ENCODE measurements around the gene POMGNT2. TPM values are rescaled to one million over a fixed set of nuclear protein-coding genes. Genes with fewer than 3 reads are reported as not detected.

Gene POMGNT2
- total RNA-seq, 2 donors from 2014 or later = 28.0 to 33.1 TPM

DNA sequence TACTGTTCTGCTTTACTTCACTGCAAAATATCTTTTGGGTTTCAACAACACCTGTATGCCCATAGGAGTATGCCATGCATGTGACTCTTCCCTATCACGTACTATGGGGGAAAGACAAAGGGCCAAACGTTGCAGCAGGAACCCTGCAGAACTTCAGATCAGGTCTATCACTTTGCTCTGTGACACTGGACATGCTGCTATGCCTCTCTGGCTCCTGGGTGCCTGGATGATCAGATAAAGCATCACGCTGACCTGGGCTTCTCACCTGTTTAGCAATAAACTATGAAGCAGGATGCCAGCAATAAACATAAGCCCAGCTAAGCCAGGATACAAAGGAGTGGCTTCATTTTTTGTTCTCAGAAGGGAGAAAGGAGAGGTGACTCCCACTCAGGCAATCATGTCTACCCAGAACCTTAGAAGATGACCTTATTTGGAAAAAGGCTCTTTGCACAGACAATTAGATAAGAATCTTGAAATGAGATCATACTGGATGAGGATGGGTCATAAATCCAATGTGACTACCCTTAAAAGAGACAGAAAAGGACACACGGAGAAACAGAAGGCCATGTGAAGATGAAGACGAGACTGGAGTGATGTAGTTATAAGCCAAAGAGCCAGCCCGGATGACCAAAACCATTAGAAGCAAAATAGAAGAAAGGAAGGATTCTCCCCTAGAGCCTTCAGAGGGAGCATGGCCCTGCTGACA is 19.3 kb downstream of the POMGNT2 start:
- Histone ChIP-seq H3K27me3 (no peaks in the 10 kb centered on the region), H3K36me3 (no peaks in the 10 kb centered on the region), H3K4me1 (no peaks in the 10 kb centered on the region), H3K9me3 (no peaks in the 10 kb centered on the region), H3K27ac (no peak overlapping the region), H3K4me3 (no peak overlapping the region)
- DNase-seq (ENCODE audit: low spot score) = no peak
- TF ChIP-seq, protein P1, sequence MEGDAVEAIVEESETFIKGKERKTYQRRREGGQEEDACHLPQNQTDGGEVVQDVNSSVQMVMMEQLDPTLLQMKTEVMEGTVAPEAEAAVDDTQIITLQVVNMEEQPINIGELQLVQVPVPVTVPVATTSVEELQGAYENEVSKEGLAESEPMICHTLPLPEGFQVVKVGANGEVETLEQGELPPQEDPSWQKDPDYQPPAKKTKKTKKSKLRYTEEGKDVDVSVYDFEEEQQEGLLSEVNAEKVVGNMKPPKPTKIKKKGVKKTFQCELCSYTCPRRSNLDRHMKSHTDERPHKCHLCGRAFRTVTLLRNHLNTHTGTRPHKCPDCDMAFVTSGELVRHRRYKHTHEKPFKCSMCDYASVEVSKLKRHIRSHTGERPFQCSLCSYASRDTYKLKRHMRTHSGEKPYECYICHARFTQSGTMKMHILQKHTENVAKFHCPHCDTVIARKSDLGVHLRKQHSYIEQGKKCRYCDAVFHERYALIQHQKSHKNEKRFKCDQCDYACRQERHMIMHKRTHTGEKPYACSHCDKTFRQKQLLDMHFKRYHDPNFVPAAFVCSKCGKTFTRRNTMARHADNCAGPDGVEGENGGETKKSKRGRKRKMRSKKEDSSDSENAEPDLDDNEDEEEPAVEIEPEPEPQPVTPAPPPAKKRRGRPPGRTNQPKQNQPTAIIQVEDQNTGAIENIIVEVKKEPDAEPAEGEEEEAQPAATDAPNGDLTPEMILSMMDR (IDR thresholded peaks at IDR 0.05) = no peak

DNA sequence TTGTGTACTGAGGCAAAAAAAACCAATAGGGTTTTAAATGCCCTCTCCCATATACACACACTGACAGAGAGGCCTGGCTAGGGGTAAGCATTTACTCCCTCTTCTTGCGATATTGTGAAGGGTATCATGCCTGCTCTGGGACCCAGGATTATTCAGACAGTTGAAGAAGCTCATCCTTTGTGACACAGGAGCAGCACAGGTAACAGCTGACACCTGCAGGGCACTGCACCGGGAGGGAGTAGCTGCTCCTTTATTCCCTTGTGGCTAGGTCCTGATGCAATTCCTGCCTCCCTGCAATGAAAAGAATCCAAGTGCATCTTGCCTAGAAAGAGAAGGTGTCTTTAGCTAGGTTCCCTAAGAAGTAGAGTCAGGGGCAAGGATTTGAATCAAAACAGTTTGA is 23.4 kb downstream of the POMGNT2 start:
- H3K27ac ChIP-seq = no peak overlapping the region
- no peak for DNase-seq (ENCODE audit: low spot score)
- H3K4me3 ChIP-seq = no peak overlapping the region
- H3K36me3 ChIP-seq = peaks cover 20% of the 10 kb centered on the region
- TF ChIP-seq, protein P1 (IDR thresholded peaks at IDR 0.05) = no peak
- no peaks in the 10 kb centered on the region for H3K27me3 ChIP-seq
- no peaks in the 10 kb centered on the region for H3K9me3 ChIP-seq
- H3K4me1 ChIP-seq = no peaks in the 10 kb centered on the region

DNA sequence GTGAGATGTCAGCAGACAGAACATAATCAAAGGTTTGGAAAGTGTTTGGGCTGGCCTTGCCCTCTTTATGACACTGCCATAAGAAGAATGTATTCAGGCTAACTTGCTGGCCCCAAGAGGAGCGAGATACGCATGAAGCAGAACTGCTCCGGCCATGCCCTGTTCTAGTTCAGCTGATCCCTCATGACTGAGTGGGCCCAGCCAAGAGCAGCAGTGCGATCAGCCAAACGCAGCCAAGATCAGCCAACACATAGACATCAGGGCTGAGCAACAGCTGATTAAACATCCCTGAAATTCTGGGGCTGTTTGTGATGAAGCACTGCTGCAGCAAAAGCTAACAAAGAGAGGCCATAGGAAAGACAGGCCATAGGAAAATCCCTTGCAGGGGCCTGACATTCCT is 24.1 kb downstream of the POMGNT2 start:
- H3K27me3 ChIP-seq = no peaks in the 10 kb centered on the region
- no peaks in the 10 kb centered on the region for H3K4me1 ChIP-seq
- H3K27ac ChIP-seq = no peak overlapping the region
- H3K9me3 ChIP-seq = no peaks in the 10 kb centered on the region
- TF ChIP-seq, protein P1 (IDR thresholded peaks at IDR 0.05) = no peak
- no peak overlapping the region for H3K4me3 ChIP-seq
- peak; percentile 58 for DNase-seq (ENCODE audit: low spot score)
- H3K36me3 ChIP-seq = peaks cover 20% of the 10 kb centered on the region

DNA sequence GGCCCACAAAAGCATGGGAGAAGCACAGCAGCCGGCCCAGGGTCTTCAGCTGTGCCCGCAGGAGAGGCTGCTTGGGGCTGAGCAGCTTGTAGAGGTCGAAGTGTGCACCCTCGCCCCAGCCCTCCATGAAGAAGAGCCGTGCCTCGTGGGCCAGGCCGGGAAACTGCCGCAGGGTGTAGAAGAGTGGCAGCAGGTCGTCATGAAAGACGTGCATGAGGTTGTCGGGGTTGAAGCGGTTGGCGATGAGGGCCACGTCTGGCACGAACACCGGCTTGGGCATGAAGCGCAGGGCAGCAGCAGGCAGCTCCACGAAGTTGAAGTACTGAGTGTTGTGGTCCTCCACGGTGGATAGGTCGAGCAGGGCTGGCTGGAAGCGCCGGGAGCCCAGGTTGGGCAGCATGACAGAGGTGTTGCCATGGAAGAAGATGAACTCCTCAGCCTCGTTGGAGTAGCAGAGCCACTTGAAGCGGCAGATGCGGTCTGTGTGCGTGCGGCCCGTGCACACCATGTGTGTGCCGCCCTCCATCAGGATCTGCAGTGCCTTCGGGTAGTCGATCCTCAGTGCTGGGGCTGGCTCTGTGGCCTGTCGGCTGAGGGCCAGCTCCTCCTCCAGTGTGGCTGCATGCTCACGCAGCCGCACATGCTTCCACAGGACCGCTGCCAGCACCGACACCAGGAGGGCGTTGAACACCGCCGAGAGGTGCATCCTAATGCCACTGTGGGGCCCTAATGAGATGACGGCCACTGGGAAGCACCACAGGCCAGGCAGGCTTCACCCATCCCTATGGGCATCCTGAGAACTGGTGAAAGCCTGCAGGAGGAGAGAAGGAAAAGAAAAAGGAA is 24.9 kb downstream of the POMGNT2 start:
- no peaks in the 10 kb centered on the region for H3K4me1 ChIP-seq
- no peaks in the 10 kb centered on the region for H3K27me3 ChIP-seq
- peaks cover 20% of the 10 kb centered on the region for H3K36me3 ChIP-seq
- no peak overlapping the region for H3K4me3 ChIP-seq
- no peaks in the 10 kb centered on the region for H3K9me3 ChIP-seq
- H3K27ac ChIP-seq = no peak overlapping the region
- peak; percentile 40 for DNase-seq (ENCODE audit: low spot score)
- TF ChIP-seq, protein P1 (IDR thresholded peaks at IDR 0.05) = no peak

DNA sequence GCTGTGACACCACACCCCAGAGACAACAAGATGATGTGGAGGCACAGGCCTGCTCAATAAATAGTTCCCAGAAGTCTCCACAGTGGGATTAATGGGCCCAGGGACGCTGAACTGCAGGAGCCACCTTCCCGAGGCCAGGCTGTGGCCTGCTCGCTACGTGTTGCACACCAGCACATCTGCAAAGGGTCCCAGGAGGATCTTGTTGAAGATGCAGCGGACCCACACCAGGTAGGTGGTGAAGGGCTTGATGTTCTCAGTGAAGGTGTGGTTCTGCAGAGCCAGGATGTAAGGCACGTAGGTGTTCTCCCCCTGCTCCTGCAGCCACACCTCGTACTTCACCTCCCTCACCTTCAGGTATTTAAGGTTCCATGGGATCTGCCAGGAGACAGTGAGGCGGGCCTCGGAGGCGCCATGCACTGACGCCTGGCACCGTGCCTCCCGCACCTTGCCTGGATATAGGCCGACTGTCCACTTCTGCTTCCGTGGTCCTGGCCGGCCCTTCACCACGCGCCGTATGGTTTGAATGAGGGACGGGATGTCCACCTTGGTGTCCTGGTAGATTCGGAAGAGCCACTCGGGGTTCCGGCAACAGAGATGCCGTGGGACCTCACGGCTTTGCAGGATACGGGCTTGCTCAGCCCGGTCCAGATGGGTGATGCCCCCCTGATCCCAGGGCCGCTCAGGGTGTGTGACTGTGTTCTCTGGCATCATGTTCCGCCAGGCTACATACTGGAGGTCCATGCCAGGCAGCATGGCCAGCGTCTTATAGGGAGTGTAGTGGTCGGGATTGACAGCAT is 26.1 kb downstream of the POMGNT2 start:
- Histone ChIP-seq H3K4me3 (no peak overlapping the region), H3K27me3 (no peaks in the 10 kb centered on the region), H3K9me3 (no peaks in the 10 kb centered on the region), H3K4me1 (no peaks in the 10 kb centered on the region), H3K36me3 (peaks cover 20% of the 10 kb centered on the region), H3K27ac (no peak overlapping the region)
- TF ChIP-seq, protein P1 (IDR thresholded peaks at IDR 0.05) = no peak
- peak; percentile 55 for DNase-seq (ENCODE audit: low spot score)

All from right atrium auricular region (tissue), 2 donors.